Measurements from ENCODE around the gene BCKDK.
"Not testable (repeated sequence)": the region's sequence is repeated elsewhere in the genome, so short reads cannot be mapped to it uniquely, and the experiment has no call there.

The BCKDK gene

DNA sequence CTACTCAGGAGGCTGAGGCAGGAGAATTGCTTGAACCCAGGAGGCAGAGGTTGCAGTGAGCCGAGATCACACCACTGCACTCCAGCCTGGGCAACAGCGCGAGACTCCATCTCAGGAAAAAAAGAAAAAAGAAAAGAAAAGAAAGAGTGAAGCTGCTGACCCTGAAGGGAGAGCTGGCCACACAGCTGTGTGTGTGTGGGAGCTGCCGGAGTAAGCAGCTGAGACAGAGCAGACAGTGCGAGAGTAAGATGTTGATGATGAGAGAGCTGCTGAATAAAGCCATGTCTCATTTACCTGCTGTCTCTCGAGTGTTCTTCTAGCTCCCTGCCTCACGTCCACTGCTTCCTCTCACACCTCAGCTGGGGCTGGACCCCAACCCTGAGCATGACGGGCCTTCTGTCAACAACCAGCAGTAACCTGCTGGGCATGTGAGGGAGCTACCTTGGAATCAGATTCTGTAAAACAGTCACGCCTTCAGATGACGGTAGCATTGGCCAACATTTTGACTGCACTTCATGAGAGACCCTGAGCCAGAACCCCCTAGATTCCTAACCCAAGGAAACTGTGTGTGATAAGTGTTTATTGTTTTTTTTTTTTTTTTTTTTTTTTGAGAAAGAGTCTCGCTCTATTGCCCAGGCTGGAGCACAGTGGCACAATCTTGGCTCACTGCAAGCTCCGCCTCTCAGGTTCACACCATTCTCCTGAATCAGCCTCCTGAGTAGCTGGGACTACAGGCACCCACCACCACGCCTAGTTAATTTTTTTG lies 7.1 kb upstream of the BCKDK start:
- DNase-seq: not testable (repeated sequence)

DNA sequence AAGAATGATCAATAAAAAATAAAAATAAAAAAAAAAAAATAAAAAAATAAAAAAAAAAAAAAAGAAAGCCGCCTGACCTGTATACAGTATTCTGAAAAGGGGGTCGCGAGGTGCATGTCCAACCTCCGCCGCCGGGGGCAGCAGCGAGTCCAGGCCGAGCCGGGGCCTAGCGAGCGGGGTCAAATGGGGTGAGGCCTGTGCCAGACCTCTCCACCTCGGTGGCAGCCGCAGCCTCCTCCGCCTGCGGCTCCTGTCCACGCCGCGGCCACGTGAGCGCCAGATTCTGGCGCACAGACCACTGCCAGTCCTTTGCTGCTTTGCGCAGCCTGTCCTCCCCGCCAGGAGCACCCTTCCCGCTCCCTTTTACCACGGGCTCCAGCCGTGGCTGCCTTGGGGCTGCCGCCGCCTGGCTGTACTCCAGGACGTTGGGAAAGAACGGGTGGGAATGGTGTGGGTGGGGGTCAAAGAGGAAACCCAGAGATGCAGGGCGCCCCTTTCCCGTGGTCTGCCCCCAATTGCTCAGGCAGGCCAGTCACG lies 2.4 kb upstream of the BCKDK start:
- no peak for DNase-seq

DNA sequence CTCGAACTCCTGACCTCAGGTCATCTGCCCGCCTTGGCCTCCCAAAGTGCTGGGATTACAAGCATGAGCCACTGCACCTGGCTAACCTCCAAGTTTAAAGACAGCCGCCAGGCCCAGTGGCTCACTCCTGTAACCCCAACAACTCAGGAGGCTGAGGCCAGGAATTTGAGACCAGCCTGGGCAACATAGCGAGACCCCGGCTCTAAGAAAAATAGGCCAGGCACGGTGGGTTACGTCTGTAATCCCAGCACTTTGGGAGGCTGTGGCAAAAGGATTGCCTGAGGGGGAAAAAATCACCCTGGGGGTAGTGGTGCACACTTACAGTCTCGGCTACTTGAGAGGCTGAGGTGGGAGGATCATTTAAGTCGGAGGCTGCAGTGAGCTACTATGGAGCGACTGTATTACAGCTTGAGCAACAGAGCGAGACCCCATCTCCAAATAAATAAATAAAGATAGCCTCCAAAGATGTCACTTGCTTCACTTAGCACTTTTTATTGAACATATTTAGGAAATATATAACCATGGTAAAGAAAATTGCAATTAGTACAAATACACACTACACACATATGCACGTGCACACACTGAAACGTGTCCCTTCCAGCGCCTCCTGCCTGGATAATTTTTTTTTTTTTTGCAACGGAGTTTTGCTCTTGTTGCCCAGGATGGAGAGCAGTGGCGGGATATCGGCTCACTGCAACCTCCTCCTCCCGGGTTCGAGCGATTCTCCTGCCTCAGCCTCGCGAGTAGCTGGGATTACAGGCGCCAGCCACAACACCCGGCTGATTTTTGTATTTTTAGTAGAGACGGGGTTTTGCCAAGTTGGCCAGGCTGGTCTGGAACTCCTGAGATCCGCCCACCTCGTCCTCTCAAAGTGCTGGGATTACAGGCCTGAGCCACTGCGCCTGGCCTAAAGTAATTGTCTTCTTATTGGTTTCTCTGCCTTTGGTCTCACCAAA lies 1.4 kb upstream of the BCKDK start:
- no peak for DNase-seq

DNA sequence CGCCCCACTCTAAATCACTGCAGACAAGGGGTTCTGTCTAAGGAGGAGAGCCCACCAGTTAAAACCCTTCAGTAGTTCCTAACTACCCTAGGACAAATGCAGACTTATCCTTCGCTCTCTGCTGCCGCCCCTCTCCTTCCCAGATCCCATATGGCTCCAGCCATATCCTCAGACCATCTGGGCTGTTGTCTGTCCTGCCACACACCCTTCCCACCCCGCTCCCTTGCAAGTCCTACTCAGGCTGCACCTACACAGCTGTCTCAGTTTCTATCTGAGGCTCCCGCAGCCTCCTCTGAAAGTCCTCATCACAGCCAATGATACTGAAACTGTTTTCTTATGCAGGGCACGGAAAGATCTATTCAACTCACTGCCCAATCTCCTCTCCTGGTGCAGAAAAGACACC lies 720 bp upstream of the BCKDK start:
- no peak for DNase-seq

DNA sequence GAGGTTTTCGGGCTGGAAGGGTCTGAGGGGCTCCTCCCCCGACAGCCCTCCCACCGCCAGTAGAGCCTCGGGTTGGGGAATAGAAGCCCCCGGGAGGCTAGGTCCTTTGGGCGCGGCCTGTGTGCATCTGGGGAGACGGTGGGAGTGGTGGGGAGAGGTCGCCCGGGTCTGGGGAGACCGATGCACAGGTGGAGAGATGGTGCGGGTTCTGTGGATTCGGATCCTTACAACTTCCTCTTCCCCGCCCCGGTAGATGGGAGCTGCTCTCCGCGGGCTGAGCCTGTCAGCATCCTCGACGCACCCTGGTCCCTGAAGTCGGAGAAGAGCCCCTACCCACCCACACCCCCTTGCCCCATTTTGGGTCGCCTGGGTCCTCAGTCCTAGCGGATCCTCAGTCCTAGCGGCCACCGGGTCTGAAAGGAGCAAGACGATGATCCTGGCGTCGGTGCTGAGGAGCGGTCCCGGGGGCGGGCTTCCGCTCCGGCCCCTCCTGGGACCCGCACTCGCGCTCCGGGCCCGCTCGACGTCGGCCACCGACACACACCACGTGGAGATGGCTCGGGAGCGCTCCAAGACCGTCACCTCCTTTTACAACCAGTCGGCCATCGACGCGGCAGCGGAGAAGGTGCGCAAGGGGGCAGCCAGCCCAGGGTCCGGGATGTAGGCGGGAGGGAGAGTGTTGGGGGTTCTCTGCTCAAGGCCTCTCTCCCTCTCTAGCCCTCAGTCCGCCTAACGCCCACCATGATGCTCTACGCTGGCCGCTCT lies 790 bp downstream of the BCKDK start:
- DNase-seq: no peak

DNA sequence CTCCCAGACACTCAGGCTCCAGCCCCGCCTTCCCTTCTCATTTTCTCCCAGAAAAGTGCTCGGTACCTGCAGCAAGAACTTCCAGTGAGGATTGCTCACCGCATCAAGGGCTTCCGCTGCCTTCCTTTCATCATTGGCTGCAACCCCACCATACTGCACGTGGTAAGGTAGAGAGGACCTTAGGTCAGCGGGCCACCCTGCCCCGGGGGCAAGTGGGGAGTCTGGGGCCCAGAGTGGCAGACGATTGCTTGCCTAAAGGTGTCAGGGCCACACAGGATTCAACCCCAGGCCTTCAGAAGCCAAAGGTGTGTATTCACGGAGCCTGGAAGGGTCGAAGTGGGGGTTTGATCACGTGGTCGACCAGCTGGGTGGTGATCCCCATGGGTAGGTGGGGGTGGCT lies 1.4 kb downstream of the BCKDK start:
- DNase-seq: no peak

DNA sequence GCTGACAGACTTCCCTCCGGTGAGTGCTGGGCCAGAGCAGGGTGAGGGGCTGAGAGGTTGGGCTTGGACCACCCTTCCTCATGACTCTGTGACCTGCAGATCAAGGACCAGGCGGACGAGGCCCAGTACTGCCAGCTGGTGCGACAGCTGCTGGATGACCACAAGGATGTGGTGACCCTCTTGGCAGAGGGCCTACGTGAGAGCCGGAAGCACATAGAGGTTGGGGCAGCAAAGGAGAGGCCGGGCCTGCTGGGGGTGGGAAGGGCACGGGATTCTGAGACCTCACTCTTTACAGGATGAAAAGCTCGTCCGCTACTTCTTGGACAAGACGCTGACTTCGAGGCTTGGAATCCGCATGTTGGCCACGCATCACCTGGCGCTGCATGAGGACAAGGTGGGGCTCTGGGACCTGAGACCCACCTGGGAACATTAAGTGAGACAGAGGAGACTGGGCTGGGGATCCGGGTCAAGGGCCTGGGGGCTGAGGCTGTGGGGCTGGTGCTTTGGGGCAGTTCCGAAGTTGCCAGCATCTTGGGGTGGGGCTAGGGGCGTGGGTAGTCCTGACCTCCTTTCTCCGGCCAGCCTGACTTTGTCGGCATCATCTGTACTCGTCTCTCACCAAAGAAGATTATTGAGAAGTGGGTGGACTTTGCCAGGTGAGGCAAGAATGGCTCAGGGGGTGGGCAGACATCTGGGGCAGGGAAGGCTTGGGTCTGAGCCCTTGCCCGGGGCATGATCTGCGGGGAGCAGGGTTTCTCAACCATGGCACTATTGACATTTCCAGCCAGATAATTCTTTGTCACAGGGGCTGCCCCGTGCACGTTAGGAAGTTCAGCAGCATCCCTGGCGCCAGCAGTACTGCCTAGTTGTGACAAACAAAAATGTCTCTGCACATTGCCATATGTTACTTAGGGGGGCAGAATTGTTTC lies 2.2 kb downstream of the BCKDK start:
- DNase-seq: no peak

DNA sequence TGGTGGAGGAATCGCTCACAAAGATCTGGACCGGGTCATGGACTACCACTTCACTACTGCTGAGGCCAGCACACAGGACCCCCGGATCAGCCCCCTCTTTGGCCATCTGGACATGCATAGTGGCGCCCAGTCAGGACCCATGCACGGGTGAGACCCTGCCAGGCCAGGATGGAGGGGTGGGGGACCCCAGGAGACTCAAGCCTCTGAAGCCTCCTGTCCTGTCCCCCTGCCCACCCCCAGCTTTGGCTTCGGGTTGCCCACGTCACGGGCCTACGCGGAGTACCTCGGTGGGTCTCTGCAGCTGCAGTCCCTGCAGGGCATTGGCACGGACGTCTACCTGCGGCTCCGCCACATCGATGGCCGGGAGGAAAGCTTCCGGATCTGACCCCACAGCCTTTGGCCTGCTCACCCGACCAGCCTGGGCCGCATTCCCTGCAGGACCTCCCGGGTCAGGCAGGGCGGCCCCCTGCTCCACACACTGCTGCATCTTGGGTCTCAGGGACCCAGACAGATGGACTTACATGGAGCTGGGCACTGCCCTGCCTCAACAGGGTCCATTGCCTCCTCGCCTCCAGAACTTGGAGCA lies 3.8 kb downstream of the BCKDK start:
- DNase-seq: no peak

DNA sequence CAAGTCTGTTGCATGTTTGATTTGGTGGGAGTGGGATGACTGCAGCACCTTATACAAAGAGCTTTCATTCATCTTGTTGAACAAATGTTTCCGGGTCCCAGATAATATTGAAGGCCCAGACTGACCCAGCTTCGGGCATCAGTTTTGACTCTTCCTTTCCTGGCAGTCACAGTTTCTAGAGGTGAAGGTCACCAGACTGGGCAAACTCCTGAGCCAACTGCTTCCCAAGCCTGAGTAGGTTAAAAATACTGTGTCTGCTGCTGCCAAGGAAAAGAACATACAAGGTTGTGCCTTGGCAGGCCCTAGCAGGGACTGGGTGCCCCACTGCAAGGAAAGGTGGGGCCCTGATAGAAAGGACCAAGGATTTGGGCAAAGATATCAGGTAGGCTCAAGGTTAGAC lies 4.5 kb downstream of the BCKDK start:
- no peak for DNase-seq

DNA sequence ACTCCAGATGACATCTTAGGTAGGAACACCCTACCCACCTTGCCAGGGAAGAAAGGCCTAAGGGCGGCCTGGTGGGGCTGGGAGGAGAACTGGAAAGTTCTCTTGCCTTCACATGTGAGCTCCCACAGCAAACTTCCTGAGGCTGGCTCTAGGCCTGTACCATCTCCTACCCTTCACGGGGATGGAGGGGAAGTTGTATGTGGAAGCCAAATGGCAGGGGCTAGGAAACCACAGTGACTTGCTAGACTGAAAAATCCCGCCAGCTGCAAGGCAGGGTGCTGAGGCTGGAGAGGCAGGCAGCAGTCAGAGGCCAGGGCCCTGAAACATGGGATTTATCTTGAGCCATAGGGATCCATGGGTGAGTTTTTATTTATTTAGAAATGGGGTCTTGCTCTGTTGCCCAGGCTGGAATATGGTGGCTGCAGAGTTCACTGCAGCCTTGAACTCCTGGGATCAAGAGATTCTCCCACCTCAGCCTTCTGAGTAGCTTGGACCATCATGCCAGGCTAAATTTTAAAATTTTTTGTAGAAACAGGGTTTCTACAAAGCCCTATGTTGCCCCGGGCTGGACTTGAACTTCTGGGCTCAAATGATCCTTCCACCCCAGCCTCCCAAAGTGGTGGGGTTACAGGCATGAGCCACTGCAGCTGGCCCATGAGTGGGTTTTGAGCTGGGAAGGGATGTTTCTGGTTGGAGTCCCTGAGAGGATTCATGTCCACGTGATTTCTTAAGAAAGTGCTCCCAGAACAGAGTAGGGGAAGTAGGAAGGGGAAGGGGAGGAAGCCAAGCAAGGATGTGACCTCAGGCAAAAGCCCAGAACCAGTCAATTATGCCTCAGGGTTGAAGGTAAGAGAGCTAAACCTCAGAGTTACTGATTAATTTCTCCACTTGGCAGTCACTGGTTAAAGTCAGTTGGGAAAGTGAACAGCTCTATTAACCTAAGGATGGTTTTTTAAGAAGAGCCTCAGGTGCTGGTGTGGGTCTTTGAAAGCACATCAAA lies 5.2 kb downstream of the BCKDK start:
- DNase-seq: no peak

DNA sequence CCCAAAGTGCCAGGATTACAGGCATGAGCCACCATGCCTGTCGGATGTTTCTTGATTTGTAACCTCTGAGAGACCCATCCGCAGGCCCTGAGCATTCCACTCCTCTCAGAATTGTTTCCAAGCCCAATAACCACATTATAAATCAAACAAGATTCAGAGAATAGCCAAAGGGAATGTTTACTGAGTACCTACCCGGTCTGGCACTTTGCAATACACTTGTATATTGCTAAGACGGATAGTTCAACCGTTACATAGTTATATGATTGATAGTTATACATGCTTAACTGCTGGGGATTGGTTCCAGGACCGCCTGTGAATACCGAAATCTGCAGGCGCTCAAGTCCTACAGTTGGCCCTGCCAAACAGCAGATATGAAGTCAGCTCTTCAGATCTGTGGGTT lies 6.3 kb downstream of the BCKDK start:
- no peak for DNase-seq

DNA sequence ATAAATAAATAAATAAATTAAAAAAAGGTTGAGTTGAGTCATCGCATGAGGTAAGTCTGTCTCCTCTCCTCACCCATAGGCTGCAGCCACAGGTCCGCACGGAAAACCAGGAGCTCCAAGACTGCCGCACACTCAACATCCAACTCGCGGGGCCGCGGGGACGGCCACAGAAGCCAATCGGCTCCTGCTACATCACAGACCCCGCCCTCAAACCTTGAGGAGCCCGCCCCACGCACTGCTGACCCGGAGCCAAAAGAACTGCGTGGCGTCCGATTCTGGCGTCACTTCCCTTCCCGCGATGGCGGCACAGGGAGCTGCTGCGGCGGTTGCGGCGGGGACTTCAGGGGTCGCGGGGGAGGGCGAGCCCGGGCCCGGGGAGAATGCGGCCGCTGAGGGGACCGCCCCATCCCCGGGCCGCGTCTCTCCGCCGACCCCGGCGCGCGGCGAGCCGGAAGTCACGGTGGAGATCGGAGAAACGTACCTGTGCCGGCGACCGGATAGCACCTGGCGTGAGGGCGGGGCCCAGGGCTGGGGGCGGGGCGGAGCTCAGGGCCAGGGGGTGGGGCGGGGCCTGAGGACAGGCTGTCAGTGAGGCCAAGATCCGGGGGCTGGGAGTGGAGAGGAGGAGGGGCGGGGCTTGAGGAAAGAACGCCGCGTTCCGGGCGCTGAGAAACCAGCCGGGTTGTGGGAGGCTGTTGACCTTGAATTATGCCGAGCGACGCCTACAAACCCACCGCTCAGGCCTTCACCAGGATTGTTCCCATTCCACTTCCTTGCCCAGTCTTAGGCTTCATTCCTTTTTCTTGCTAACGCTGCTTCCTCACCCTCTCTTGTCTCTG lies 9.4 kb downstream of the BCKDK start, which contains the start of gene KAT8:
Gene KAT8, plus strand, starts transcription at position 281 of the 839 bp plus-strand sequence. Its CDS starts 18 bp downstream, at position 299.
- peak; percentile 53 for DNase-seq

DNA sequence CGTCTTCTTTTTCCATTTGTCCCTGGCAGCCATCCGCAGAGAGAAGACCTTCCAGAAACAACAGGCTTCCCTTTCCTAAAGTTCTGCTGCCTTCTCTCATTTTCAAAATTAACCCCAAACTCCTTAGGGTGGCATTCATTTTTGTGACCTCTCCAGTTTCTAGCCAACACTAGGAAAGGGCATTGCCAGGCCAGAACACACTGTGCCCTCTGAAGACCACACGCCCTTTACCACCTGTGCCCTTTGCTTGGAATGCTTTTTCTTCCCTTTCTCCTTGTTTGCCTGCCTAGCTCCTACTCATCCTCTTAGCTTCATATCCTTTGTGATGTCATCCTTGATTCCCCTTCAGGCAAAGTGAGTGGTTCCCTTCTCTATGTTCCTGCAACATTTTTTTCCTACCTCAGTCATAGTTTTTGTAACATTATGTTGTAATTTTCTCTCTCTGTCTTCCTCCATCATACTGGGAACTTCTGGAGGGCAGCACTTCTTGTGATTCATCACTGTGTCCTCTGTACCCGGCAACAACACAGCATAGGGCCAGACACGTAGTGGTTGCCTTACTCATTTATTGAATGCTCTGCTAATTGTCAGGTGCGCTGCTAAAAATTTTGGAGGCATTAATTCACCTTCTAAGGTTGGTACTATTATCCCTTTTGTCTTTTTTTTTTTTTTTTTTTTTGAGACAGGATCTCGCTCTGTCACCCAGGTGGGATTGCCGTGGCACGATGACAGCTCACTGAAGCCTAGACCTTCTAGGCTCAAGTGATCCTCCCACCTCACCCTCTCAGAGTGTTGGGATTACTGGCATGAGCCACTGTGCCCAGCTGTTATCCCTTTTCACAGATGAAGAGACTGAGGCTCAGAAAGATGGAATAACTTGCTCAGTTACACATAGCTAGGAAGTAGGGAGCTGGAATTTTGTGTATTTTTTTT lies 10.3 kb downstream of the BCKDK start:
- no peak for DNase-seq

DNA sequence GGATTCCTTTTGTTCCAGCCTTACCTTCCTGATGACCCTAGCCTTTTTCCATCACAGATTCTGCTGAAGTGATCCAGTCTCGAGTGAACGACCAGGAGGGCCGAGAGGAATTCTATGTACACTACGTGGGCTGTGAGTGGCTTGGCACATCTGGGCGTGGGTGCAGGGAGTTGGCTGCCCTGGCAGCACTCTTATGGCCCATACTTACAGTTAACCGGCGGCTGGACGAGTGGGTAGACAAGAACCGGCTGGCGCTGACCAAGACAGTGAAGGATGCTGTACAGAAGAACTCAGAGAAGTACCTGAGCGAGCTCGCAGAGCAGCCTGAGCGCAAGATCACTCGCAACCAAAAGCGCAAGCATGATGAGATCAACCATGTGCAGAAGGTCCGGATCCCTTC lies 11.9 kb downstream of the BCKDK start:
- no peak for DNase-seq

DNA sequence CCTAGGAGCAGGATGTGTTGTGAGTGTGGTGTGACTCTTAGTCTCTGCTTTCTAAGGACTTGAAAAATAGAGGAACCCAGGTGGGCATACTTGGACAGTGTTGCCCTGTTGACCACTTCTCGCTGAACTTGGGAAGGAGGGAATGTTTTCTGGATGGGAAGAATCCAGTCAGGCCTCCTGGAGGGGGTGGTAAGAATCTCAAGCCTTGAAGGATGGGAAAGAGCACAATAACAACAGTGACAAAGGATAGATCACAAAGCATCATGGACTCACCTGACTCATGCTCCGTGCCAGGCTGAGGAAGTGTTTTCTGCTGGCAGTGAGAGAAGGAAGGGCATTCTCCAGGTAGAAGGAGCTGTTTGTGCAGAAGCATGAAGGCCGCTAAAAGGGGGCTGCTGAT lies 17.7 kb downstream of the BCKDK start:
- DNase-seq: no peak

DNA sequence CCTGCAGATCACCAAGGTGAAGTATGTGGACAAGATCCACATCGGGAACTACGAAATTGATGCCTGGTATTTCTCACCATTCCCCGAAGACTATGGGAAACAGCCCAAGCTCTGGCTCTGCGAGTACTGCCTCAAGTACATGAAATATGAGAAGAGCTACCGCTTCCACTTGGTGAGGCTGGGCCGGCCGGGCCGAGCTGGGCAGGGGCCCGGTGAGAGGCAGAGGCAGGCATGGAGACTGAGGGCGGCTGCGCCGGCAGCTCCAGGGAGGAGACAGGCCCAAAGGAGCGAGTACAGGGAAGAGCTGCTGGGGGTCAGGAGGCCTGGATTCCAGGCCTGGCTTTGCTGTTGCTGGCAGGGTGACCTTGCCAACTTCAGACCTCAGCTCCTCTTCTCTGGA lies 19.0 kb downstream of the BCKDK start:
- DNase-seq: no peak

DNA sequence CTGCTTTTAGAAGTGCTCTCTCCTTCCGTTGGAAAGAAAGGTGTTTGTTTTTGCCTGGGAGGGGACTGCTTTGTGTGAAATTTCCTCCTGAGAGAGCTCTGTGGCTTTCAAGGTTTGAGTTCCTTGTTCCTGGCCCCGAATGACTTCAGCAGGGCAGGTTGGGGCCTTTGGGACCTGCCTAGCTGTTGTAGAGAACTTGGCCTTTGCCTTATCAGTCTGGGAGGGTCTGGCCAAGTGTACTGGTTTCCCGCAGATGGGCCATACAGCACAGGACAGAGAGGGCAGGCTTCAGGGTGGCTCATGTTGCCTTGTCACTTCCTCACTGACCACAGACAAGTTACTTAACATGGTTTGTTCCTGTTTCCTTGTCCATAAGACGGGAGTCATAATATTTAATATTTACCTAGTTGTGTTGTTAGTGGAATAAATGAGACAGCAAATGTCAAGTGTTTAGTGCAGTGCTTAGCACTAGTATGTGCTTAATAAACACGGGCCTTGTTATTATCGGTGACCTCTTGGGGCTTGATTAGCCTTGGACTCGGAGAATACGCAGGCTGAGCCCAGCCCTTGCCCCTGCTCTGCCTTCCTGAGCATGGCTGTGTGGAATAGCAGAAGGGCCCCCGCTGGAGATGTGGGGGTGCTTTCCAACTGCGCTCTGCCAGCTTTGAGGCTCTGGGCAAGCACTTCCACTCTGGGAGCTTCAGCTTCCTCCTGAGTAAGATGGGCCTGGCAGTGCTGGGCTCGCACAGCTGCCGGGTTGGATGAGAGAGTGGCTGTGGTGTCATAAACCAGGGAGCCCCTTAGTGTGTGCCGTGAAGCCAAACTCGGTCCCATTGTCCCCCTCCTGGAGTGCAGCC lies 20.8 kb downstream of the BCKDK start:
- DNase-seq: no peak
